SK-N-SH treated with all-trans-retinoic acid at 6 μM for 48 hours (cell line): ENCODE data around the gene DLG2.

Experiments
- ARNTL ChIP-seq: fragments of 450-650 bp; formaldehyde crosslinking; IDR thresholded peaks from 2 replicates; pipeline ENCODE4 v1.5.0; 2020; ENCODE audit warnings: low read depth, mild to moderate bottlenecking, moderate library complexity, borderline replicate concordance
- CSDC2 ChIP-seq: fragments of 250-450 bp; sonication (Bioruptor Pico); IDR thresholded peaks from 2 replicates; pipeline ENCODE4 v1.5.0; 2020; ENCODE audit warnings: mild to moderate bottlenecking, moderate library complexity
- ESRRG ChIP-seq: fragments of 250-450 bp; sonication (Bioruptor Pico); IDR thresholded peaks from 2 replicates; pipeline ENCODE4 v1.6.1; 2021; ENCODE audit warnings: mild to moderate bottlenecking
- GLIS3 ChIP-seq: fragments of 250-450 bp; sonication (Bioruptor Pico); IDR thresholded peaks from 2 replicates; pipeline ENCODE4 v1.5.0; 2020; ENCODE audit warnings: mild to moderate bottlenecking, moderate library complexity
- PATZ1 ChIP-seq: fragments of 250-450 bp; sonication (Bioruptor Pico); IDR thresholded peaks from 2 replicates; pipeline ENCODE4 v1.8.0; 2020; ENCODE audit warnings: mild to moderate bottlenecking, moderate library complexity, borderline replicate concordance
- POU6F1 ChIP-seq: fragments of 250-450 bp; sonication (Bioruptor Pico); IDR thresholded peaks from 2 replicates; pipeline ENCODE4 v1.8.0; 2021; ENCODE audit warnings: low read depth, mild to moderate bottlenecking, moderate library complexity, borderline replicate concordance
- PPARA ChIP-seq: fragments of 250-450 bp; sonication (Bioruptor Pico); IDR thresholded peaks from 2 replicates; pipeline ENCODE4 v1.5.0; 2020; ENCODE audit warnings: mild to moderate bottlenecking, borderline replicate concordance
- RARB ChIP-seq: fragments of 250-450 bp; sonication (Bioruptor Pico); IDR thresholded peaks from 2 replicates; pipeline ENCODE4 v1.8.0; 2021; ENCODE audit warnings: mild to moderate bottlenecking, moderate library complexity
- ZFP3 ChIP-seq: fragments of 250-450 bp; sonication (Bioruptor Pico); IDR thresholded peaks from 2 replicates; pipeline ENCODE4 v1.5.0; 2020; ENCODE audit warnings: mild to moderate bottlenecking, moderate library complexity

- TF ChIP-seq PATZ1 (CRISPR knock-in tag): no peak
- TF ChIP-seq GLIS3 (CRISPR knock-in tag): no peak
- no peak for TF ChIP-seq ZFP3 (CRISPR knock-in tag)
- no peak for TF ChIP-seq ESRRG (CRISPR knock-in tag)
- no peak for TF ChIP-seq RARB (CRISPR knock-in tag)
- no peak for TF ChIP-seq ARNTL
- no peak for TF ChIP-seq POU6F1 (CRISPR knock-in tag)
- no peak for TF ChIP-seq PPARA (CRISPR knock-in tag)
- TF ChIP-seq CSDC2 (CRISPR knock-in tag): no peak
Measured at GRCh38 chr11:85444479-85444878, 182.7 kb downstream of the DLG2 start.
